Epithelial cell of proximal tubule (primary cell): Measurements from ENCODE around the gene PRKACA. TPM values are rescaled to one million over a fixed set of nuclear protein-coding genes. Genes with fewer than 3 reads are reported as not detected.

Source experiments
- DNase-seq: peaks from one replicate; pipeline ENCODE4 v3.0.0-alpha.2; 2011; ENCODE audit warnings: low read depth
- H3K4me3 ChIP-seq: 2 replicates; pipeline ENCODE4 v1.5.1; 2011; ENCODE audit warnings: low read depth, mild to moderate bottlenecking, low read length
- CTCF ChIP-seq: conservative IDR thresholded peaks from 2 replicates; pipeline ENCODE4 v1.5.1; 2012; ENCODE audit warnings: low read depth, mild to moderate bottlenecking, low read length
- total RNA-seq: library from RNA; depleted of rRNA; stranded (reverse); fragments of >200 nt; gene quantifications from 2 replicates; pipeline ENCODE4 v1.2.3, GENCODE V29; 2015

Gene PRKACA
- total RNA-seq, 1 donor from 2014 or later, result 40.8 TPM

GRCh38 chr19:14112051-14112808 is 5.3 kb downstream of the PRKACA start:
- TF ChIP-seq CTCF, result no peak
- no peak overlapping the region for H3K4me3 ChIP-seq
- no peak for DNase-seq

- no peak for DNase-seq
- no peak overlapping the region for H3K4me3 ChIP-seq
- TF ChIP-seq CTCF, result no peak
Observed at GRCh38 chr19:14111486-14111885, 6.1 kb downstream of the PRKACA start.

- DNase-seq, result no peak
- TF ChIP-seq CTCF, result no peak
- no peak overlapping the region for H3K4me3 ChIP-seq
Observed at GRCh38 chr19:14110650-14111049, 6.9 kb downstream of the PRKACA start.

- H3K4me3 ChIP-seq, result no peak overlapping the region
- no peak for DNase-seq
- no peak for TF ChIP-seq CTCF
Observed at GRCh38 chr19:14107581-14108461, 9.7 kb downstream of the PRKACA start.

- H3K4me3 ChIP-seq, result no peak overlapping the region
- no peak for TF ChIP-seq CTCF
- no peak for DNase-seq
Observed at GRCh38 chr19:14106840-14107239, 10.7 kb downstream of the PRKACA start.

- no peak overlapping the region for H3K4me3 ChIP-seq
- TF ChIP-seq CTCF, result no peak
- no peak for DNase-seq
Observed at GRCh38 chr19:14105680-14106079, 11.9 kb downstream of the PRKACA start.

- DNase-seq, result no peak
- no peak overlapping the region for H3K4me3 ChIP-seq
- no peak for TF ChIP-seq CTCF
Observed at GRCh38 chr19:14103310-14103709, 14.3 kb downstream of the PRKACA start.
